GM12872 (cell line): Measurements from ENCODE around the gene ENOX2.

Experiments
- CTCF ChIP-seq: IDR thresholded peaks from 3 replicates; pipeline ENCODE4 v1.5.1; 2011; ENCODE audit warnings: low read depth, mild to moderate bottlenecking, low read length, moderate library complexity; ENCODE audit not compliant: insufficient read depth

Gene ENOX2

GRCh38 chrX:130893356-130894085 lies 9.5 kb downstream of the ENOX2 start:
- TF ChIP-seq CTCF: no peak

GRCh38 chrX:130887376-130887775 lies 15.6 kb downstream of the ENOX2 start:
- no peak for TF ChIP-seq CTCF

GRCh38 chrX:130885996-130886395 lies 17.0 kb downstream of the ENOX2 start:
- TF ChIP-seq CTCF: no peak

GRCh38 chrX:130885508-130885907 lies 17.5 kb downstream of the ENOX2 start:
- no peak for TF ChIP-seq CTCF

- TF ChIP-seq CTCF: no peak
These were observed 18.4 kb downstream of the ENOX2 start for GRCh38 chrX:130884627-130885026.

- no peak for TF ChIP-seq CTCF
These were observed 23.1 kb downstream of the ENOX2 start for GRCh38 chrX:130879869-130880268.

GRCh38 chrX:130878350-130879341 lies 24.4 kb downstream of the ENOX2 start:
- TF ChIP-seq CTCF: no peak
